VCaP (cell line): ENCODE measurements around the gene ZNF764.

ENCODE experiments used
- H3K27ac ChIP-seq: fragments of 450-650 bp; 2 replicates; pipeline ENCODE4 v1.5.1; 2017
- CTCF ChIP-seq: fragments of 450-650 bp; conservative IDR thresholded peaks from 2 replicates; pipeline ENCODE4 v1.5.1; 2017; ENCODE audit warnings: mild to moderate bottlenecking, moderate library complexity

ZNF764 gene

DNA sequence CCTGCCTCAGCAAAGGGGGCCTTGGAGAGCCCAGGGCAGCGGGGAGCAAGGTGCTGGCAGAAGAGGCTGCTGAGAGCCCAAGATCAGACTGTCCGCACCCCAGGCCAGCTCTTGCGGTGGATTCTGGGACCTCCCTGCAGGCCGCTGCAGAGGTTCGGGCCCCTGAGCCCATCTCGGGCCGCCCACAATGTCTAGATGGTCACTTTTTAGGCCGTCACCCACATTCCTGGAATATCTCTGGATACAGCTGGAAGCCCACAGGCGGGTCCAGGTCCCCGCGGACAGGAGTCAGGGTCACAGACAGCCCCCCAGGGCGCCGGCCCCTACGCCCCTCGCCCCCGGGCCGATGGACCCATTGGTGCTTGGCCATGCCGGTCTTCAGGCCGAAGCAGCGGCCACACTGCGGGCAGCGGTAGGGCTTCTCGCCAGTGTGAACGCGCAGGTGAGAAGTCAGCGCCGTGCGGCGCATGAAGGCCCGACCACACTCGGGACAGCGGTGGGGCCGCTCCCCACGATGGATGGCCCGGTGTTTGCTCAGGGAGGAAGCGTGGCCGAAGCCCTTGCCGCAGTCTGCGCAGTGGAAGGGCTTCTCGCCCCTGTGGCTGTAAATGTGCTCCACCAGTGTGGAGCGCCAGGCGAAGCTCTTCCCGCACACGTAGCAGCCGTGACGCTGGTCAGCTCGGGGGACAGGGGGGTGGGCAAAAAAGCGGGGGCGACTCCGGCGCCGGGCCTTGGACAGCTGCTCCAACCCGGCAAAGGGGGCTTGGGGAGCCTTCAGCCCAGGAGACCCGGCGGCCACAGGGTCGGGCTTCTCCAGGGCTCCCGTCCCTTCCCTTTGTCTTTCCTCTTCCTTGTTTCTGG, 25.7 kb downstream of the ZNF764 start:
- no peak for TF ChIP-seq CTCF

DNA sequence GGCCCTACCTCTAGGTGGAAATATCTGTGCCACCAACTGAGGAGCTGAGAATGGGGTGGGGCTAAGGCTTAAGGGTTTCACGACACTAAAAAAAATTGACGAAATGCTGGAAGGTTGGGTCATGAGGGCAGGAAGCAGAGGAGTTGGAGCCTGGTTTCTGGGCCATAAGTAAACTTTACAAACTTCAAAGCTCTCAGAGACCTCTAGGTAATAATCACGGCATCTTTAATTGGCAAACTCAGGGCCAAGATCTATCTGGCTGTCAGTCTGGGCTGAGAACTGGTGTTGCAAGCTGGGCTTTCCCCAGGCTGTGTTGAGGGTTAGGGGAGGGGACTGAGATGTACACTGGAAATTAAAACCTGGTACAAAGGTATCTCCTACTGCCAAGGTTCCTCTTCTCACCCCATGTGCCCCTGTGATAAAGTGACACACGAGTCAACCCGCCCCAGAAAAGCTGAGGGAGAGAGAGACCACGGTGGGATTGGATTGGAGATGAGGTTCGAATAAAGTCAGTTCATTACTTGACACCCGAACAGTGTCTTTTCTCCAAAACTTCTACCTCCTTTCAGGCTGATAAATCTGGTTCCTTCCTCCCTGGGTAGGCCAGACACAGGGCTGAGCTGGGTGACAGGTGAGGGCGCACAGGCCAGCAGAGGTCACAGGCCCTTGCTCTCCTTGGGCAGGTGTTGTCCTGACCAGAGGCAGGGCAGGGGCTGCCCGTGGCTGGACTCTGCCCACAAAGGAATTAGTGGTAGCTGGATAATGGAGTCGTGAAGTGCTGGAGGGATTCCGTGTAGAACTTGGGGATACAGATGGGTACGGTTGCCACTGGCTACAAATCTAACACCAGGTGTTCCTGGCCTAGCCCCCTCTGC, 27.8 kb downstream of the ZNF764 start:
- TF ChIP-seq CTCF = no peak
- H3K27ac ChIP-seq = no peak overlapping the region

More for the DNA sequence above, 25.7 kb downstream of the ZNF764 start:
- no peak overlapping the region for H3K27ac ChIP-seq

- TF ChIP-seq CTCF = no peak
- H3K27ac ChIP-seq = peak overlapping the region; percentile 93
These were observed 29.2 kb downstream of the ZNF764 start for GRCh38 chr16:30528799-30529457.

DNA sequence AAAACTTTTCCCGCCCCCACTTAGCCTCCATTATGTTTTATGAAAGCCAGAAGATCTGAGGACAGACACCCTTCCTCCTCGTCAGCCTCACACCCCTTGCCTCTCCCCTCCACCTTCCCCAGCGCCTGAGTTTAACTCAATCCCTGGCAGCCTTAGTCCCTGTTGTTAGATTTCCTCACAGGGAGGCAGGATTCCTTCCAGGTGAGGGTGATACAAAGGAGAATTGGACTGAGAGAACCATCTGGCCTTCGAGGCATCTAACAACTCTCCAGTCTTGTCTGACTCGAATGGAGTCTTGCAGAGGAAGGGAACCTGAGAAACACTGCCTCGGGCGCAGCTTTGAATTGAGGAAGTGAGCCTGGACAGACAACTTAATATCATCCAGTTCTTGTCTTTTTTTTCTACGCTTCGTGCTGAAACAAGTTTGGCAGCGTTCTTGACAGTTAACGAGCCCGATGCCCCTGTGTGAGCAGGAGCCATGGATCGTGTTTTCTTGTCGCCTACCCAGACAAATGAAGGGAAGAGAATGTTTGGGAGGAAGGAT, 30.5 kb downstream of the ZNF764 start:
- H3K27ac ChIP-seq = peak overlapping the region; percentile 93
- no peak for TF ChIP-seq CTCF

DNA sequence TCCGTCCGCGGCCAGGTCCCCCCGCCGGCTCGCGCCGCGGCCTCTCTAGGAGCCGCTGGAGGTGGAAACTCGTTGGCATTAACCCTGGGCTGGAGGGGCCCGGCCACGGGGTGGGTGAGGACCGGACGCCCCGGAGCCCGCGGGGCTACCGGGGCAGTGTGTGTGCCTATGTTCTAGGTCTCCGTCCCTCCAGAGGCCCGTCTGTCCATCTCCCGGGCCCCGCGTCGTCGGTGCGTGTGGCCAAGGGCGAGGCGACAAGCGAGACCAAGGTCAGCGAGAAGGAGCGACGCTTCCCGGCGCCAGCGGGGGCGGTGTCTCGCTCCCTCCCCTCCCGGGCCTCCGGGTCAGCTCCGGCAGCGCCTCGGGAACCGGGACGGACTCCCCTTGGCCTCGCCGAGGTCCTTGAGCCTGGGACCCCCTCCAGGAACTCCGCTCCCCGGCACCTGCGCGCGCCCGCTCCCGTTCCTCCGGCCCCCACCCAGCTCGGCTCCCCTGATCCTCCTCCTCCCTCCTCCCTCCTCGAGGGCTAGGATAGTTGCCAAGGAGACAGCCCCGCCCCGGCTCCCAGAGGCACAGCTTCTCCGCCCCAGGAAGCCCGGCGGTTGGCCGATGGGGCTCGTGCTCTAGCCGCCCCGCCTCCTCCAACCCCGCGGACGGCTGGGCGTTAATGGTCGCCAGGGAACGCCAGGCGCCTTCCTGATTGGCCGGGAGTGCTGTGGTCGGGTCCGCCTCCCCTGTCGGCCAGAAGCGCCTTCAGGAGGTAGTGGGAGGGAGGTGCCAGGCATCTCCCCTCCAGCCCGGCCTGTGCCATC, 31.1 kb downstream of the ZNF764 start:
- TF ChIP-seq CTCF = peak; percentile 28
- H3K27ac ChIP-seq = peak overlapping the region; percentile 93

GRCh38 chr16:30526137-30526822, 31.9 kb downstream of the ZNF764 start, which contains the start of gene ZNF768:
ZNF768 (minus strand) TSS chr16:30526566; CDS start chr16:30526413, 153 bp downstream.
- peak within 1 kb of the TSS; percentile 93 for H3K27ac ChIP-seq
- TF ChIP-seq CTCF = no peak
